Motor neuron (in vitro differentiated cells): ENCODE data around the gene SEBOX. TPM values are rescaled to one million over a fixed set of nuclear protein-coding genes. Genes with fewer than 3 reads are reported as not detected.
"Not testable (repeated sequence)": the region's sequence is repeated elsewhere in the genome, so short reads cannot be mapped to it uniquely, and the experiment has no call there.

Experiments
- ATAC-seq, 8 experiments: fragments of 200-7000 bp; cut with Tn5 transposase; replicated peaks in 6 of 8; 2 replicates each; pipeline ENCODE4 v1.8.0; 2021; ENCODE audit warnings: mild to moderate bottlenecking in 8 of 8, moderate library complexity in 8 of 8
- H3K27ac ChIP-seq, 2 donors: fragments of 250-450 bp; sonication (Bioruptor Pico); 2 replicates each; pipeline ENCODE4 v1.9.0; 2021; ENCODE audit warnings: antibody characterized with exemption in 2 of 2, mild to moderate bottlenecking in 2 of 2, moderate library complexity in 1 of 2
- H3K4me1 ChIP-seq, 2 donors: fragments of 250-450 bp; sonication (Bioruptor Pico); replicated peaks in 1 of 2; 2 replicates each; pipeline ENCODE4 v1.6.1; 2021; ENCODE audit warnings: antibody characterized with exemption in 2 of 2, mild to moderate bottlenecking in 2 of 2, moderate library complexity in 1 of 2
- H3K4me3 ChIP-seq, 5 donors: fragments of 250-450 bp; sonication (Bioruptor Pico); 2 replicates each; pipeline ENCODE4 v1.9.0; 2021; ENCODE audit warnings: antibody characterized with exemption in 5 of 5, mild to moderate bottlenecking in 5 of 5, moderate library complexity in 4 of 5
- WGBS, 10 experiments: fragments of 450-650 bp; shearing (Covaris generic); methylation state at CpG; one replicate each; pipeline ENCODE4 v1.0.0; 2022; 5-methylcytosine and 5-hydroxymethylcytosine counted together
- in situ Hi-C, 9 experiments: fragments of 400-800 bp; cut with MboI; loops; one replicate each; pipeline ENCODE4 v1.15.0; 2021; ENCODE audit warnings: low sequenced_read_pairs in 9 of 9, low pct_unique_long_range_greater_than_20kb in 2 of 9; ENCODE audit not compliant: unreplicated experiment in 9 of 9
- total RNA-seq, 8 experiments: library from RNA; unstranded; fragments of 300-600 nt; gene quantifications; 2 replicates each; pipeline versions ENCODE4 v1.2.3 to v1.2.4, GENCODE V29; 2022

SEBOX gene
- total RNA-seq, 8 experiments from 2014 or later: 0.52 to 0.66 TPM; not detected in 6

DNA sequence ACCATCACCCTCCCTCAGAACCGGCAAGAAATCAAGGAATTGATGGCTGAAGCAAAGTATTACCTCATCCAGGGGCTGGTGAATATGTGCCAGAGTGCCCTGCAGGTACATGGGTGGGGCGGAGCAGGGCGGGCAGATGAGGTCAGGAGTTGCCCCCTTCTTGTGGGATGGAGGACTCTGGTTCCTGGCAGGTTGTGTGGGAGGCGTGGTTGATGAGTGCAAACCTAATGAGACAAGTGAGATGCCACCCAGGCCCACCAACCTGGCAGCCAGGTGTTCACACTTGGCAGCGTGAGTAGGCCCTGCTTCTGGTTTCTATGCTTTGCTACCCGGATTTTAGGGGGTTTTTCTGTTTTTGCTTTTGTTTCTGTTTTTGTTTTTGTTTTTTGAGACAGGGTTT, 24.6 kb downstream of the SEBOX start:
- in situ Hi-C loops: no loop called here
- H3K4me3 ChIP-seq: no peak overlapping the region
- H3K4me1 ChIP-seq: peaks cover 7 to 9% of the 10 kb centered on the region in 2 donors
- ATAC-seq: no peak
- H3K27ac ChIP-seq: no peak overlapping the region
- 40 to 100% (median 84%) methylated on average over 1 to 5 of the region's 6 CpGs; no CpG with 5 or more reads in 3 of the 10 experiments for WGBS, 10 experiments

DNA sequence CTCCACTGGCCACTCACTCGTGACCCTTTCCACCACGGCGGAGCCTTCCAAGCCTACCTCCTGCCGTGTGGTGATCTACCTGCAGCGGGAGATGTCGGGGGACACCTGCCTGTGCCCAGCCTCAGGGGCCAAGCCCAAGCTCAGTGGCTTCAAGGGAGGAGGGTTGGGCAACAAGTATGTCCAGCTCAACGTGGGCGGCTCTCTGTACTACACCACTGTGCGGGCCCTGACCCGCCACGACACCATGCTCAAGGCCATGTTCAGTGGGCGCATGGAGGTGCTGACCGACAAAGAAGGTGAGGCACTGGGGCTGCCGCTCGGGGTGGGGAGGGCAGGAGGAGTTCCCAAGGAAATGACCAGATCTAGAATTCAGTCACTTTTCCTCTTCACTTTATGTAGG, 25.6 kb downstream of the SEBOX start:
- H3K27ac ChIP-seq: no peak overlapping the region
- no peak overlapping the region for H3K4me3 ChIP-seq
- no peak for ATAC-seq
- 80 to 100% (median 93%) methylated on average over 1 to 11 of the region's 15 CpGs; no CpG with 5 or more reads in 3 of the 10 experiments for WGBS, 10 experiments
- in situ Hi-C loops: no loop called here
- H3K4me1 ChIP-seq: peaks cover 8 to 11% of the 10 kb centered on the region in 2 donors

DNA sequence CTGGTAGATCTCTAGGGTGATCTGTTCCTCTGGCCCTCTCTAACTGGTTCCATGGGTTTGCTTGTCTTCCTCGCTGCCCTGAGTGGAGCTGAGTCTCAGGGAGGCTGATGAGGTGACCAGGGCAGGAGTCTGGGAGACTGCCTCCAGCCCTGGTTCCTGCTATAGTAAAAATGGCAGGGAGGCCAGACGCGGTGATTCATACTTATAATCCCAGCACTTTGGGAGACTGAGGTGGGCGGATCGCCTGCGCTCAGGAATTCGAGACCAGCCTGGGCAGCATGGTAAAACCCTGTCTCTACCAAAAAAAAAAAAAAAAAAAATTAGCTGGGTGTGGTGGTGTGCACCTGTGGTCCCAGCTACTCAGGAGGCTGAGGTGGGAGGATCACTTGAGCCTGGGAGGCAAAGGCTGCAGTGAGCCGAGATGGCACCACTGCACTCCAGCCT, 26.2 kb downstream of the SEBOX start:
- WGBS, 10 experiments: 88 to 100% (median 97%) methylated on average over 4 to 7 of the region's 8 CpGs; no CpG with 5 or more reads in 4 of the 10 experiments
- in situ Hi-C loops, H3K27ac ChIP-seq: not testable (repeated sequence)

DNA sequence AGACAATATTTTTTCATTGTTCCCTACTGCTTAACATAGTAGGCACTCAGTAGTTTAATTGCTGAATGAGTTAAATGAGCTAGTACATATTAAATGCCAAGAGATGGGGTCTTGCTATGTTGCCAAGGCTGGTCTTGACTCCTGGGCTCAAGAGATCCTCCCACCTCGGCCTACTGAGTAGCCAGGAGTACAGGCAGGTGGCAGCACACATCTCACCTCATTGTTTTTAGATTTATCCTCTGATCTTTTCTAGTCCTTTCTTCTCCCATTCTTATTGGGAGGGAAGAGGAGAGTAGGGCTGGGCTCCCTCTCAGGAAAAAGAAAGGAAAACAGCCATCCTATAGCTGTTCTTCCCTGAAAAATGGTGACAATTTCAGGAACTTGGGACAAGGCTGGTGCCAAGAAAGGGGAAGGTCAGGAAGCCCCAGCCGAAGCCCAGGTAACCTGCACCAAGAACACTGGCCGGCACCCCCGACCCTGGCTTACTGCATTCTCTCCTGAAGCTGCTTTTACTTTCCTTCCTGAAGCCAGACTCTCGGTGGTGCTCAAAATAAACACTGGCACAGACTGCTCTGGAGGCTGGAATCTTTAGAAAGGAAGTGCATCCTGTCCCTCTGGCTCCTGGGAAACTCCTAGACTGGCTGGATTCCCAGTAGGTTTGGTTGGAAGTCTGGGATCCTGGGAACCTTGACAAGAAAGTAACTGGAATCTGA, 26.8 kb downstream of the SEBOX start:
- Histone ChIP-seq H3K27ac (no peak overlapping the region), H3K4me3 (no peak overlapping the region), H3K4me1 (peaks cover 17 to 20% of the 10 kb centered on the region in 2 donors)
- no peak for ATAC-seq
- in situ Hi-C loops: no loop called here
- WGBS, 10 experiments: 0 to 100% (median 80%) methylated on average over 1 to 4 of the region's 5 CpGs; no CpG with 5 or more reads in 2 of the 10 experiments

More for the DNA sequence above, 26.2 kb downstream of the SEBOX start:
- H3K4me1 ChIP-seq: peaks cover 14 to 17% of the 10 kb centered on the region in 2 donors
- ATAC-seq, H3K4me3 ChIP-seq: not testable (repeated sequence)

DNA sequence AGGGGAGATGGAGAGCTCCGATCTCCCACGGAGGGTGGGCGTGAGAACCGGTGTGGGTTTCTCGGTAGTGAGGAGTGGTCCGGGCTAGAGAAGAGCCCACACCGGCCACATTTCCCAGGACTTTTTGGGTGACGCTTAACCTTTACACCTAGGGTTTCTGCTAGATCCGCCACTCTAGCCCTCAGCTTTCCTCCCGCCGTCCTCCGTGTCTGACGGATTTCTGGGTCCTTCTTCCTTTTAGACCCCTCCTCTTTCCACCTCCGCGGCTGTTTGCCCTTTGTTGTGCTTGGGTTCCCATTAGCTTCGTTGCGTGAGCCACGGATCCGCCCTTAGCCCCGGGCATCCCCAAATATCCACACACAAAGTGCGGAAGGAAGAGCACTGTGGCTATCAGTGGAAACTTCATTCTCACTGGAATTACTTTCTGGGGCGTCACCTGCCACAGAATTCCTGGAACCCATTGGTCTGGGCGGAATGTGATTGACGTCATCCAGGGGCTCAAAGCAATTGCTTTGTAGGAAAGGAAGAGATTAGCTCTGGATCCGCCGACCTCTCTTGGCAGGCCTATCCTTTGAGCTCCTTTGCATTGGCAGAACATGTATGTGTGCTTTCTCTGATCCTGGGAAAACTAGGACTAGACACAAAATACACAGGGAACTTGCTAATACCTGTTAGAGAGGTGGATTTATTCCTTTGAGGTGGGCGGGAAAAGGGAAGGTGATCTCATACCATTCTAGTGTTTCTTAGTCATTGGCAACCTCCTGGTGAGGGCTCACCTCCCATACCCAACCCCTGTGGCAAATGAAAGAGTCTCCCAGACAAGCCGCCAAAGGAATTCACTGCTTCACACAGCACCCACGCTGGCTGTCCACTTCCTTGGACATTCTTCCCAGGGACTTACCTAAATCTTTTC, 28.8 kb downstream of the SEBOX start:
- Histone ChIP-seq H3K27ac (peak overlapping the region; percentile 72 to 76), H3K4me3 (peak overlapping the region; percentile 60 to 98 (median 72)), H3K4me1 (peaks cover 17 to 20% of the 10 kb centered on the region in 2 donors)
- peak in 6 of 8 experiments; percentile 1 to 25 (median 9) for ATAC-seq
- in situ Hi-C loops: no loop called here
- 0 to 40% (median 3%) methylated on average over 1 to 11 of the region's 29 CpGs; no CpG with 5 or more reads in 1 of the 10 experiments for WGBS, 10 experiments

DNA sequence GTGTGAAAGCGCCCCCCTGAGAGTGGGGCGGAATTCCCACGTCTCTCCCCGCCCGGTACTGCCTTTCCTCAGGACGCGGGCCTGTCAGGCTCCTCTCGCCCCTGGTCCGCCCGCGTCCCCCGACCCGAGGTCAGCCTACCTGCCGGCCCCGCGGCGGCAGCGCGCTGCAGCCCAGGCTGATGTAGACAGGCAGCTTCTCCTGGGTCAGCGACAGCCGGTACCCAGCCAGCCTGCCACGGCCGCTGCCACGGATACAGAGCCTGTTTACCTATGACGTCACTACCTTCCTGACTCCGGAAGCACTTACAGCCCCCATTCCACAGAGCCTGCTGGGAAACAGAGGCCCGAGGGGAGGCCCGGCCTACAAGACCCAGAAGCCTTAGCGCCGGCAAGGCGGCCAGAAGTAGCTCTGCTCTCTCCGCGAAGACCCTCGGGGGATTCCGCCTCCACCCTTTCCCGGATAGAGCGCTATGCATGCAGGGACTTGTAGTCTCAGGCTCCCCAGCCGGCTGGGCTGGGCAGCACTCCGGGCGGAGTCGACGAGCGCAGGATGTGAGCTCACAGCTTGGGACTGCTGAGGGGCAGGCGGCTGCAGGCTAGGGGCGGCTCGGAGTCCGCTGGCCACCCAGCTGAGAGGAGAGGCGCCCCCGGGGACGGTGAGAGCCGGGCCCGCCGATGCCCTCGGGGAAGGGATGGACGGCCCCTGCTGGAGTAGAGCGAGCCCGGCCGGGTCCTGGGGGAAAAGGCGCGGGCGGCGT, 29.6 kb downstream of the SEBOX start, which contains the start of the genes IFT20 and TNFAIP1:
IFT20 (minus strand) TSS at position 272 of the 758 bp plus-strand sequence. CDS start 3,487 bp downstream, outside the sequence.
TNFAIP1 (plus strand) TSS at position 561 of the 758 bp plus-strand sequence. CDS start 3,761 bp downstream, outside the sequence.
- H3K4me3 ChIP-seq: peak within 1 kb of the TSS; percentile 66 to 98 (median 74)
- peaks cover 17 to 20% of the 10 kb centered on the region in 2 donors for H3K4me1 ChIP-seq
- ATAC-seq: peak; percentile 81 to 95 (median 94)
- peak within 1 kb of the TSS; percentile 74 to 95 for H3K27ac ChIP-seq
- in situ Hi-C loops: no loop called here
- WGBS, 10 experiments: 0 to 1% (median 0%) methylated on average over 1 to 20 of the region's 62 CpGs; no CpG with 5 or more reads in 6 of the 10 experiments

DNA sequence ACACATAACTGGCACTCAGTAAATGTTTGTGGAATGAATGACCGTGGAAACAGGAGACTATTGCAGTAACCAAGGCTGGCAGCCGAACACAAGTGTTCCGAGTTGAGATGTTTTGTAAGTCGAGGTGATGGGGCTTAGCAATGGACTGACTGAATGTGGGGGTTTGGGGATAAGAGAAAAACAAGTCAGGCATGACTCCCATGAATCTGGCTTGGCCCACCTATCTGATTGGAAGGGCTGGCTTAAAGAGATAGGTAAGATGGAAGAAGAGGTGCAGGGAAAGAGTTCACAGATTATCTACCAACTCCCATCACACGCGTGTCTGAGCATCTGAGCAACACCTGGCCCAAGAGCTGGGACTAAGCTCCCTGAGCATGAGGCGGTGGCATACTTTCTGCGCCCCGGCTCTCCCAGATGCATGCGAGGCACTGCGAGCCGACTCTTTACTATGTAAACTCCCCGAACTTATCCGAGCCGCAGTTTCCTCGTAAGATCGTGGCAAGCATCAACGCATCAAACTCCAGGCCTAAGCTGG, 30.3 kb downstream of the SEBOX start:
- in situ Hi-C loops: no loop called here
- WGBS, 10 experiments: 0 to 64% (median 0%) methylated on average over 1 to 8 of the region's 18 CpGs; no CpG with 5 or more reads in 4 of the 10 experiments
- Histone ChIP-seq H3K4me1 (peaks cover 17 to 20% of the 10 kb centered on the region in 2 donors), H3K4me3 (peak overlapping the region; percentile 57 to 98 (median 74)), H3K27ac (peak overlapping the region; percentile 74 to 95)
- ATAC-seq: peak in 2 of 8 experiments; percentile 7 to 9

DNA sequence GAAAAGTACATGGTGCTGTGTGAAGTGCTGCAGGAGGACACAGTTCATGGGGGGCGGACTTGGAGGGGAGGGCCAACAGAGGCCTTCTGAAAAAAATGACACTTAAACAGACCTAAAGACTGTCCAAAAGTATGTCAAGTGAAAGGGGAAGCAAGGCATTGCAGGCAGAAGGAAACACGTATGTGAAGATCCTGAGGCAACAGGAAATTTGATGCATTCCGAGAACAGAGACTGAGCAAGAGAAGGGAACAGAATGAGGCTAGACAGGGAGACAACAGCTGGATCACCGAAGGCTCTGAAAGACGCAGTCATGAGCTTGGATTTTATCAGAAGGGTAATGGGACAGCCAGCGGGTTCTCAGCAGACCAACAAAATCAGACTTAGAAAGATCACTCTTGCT, 30.8 kb downstream of the SEBOX start:
- in situ Hi-C loops: no loop called here

DNA sequence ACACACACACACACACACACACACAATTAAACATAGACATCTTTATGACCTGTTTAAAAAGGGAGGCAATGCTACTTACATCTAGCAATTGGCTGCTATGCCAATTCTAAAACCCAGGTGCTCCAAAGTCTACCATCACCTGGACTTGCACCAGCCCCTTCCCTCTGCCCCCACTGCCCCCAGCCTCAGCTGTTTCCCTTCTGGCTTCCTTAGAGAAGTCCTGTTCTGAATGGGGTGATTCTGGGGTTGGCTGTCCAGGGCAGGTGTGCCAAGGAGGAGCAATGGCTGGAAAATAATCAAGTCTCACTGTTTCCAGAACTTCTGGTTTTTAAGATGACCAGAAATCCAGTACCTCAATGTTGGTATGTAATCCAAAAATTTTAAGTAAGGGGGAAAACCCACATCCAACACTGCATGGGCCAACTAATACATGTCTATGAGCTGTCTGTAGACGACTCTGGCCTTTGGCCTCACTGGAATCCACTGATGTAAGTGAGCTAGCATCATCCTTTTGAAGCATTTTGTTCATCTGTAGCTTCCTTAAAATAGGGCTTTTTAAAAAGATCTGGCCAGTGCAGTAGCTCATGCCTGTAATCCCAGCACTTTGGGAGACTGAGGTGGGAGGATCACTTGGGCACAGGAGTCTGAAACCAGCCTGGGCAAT, 31.8 kb downstream of the SEBOX start:
- no peak for ATAC-seq
- Histone ChIP-seq H3K27ac (no peak overlapping the region), H3K4me1 (peaks cover 17 to 20% of the 10 kb centered on the region in 2 donors), H3K4me3 (no peak overlapping the region)
- 20 to 80% (median 55%) methylated on average over 1 of the region's 1 CpG; no CpG with 5 or more reads in 4 of the 10 experiments for WGBS, 10 experiments
- in situ Hi-C loops: no loop called here

More for the DNA sequence above, 30.8 kb downstream of the SEBOX start:
- peaks cover 17 to 20% of the 10 kb centered on the region in 2 donors for H3K4me1 ChIP-seq
- peak overlapping the region in 1 of 2 donors; percentile 95 for H3K27ac ChIP-seq
- peak overlapping the region; percentile 57 to 98 (median 74) for H3K4me3 ChIP-seq
- WGBS, 10 experiments: 11 to 75% (median 59%) methylated on average over 1 to 6 of the region's 6 CpGs; no CpG with 5 or more reads in 1 of the 10 experiments
- ATAC-seq: no peak

DNA sequence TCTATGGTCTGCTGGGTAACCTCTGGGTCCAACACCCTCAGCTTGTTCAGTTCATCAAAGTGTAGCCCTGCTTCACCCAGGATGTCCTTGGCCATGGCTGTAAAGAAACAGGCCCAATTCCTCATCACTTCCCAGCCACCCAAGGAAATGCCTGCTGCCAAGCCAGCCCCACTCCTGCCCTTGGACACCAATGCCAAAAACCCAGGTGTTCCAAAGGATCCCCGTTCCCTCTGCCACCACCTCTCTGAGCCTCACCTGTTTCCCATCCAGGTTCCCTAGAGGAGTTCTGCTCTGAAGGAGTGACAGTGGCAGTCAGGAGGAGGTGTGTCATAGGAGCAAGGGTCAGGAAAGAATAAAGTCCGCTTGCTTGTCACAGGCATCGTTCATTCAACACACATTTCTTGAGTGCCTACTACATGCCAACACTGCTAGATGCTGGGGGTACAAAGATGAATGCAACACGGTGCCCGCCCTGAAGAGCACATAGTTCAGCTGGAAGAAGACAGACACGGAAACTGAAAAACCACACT, 33.0 kb downstream of the SEBOX start:
- H3K4me1 ChIP-seq: peaks cover 14 to 19% of the 10 kb centered on the region in 2 donors
- WGBS, 10 experiments: 39 to 100% (median 83%) methylated on average over 1 to 5 of the region's 6 CpGs; no CpG with 5 or more reads in 1 of the 10 experiments
- H3K27ac ChIP-seq: no peak overlapping the region
- ATAC-seq: no peak
- no peak overlapping the region for H3K4me3 ChIP-seq
- in situ Hi-C loops: no loop called here

DNA sequence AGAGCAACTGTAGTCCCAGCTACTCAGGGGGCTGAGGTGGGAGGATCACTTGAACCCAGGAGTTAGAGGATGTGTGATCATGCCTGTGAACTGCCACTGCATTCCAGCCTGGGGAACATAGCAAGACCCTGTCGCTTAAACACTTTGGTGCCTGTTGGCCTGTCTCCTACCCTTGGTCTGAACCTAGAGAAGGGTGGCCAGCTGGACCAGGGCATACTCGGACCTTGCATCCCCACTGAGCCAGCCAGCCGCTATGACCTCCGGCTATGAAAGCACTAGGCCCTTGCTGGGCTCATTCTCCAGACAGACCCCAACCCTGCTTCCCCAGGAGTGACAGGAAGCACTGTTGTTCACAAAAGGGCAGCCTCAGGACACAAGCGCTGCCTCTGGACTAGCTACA, 34.3 kb downstream of the SEBOX start:
- in situ Hi-C loops: no loop called here
- 90 to 100% (median 100%) methylated on average over 1 to 3 of the region's 5 CpGs; no CpG with 5 or more reads in 5 of the 10 experiments for WGBS, 10 experiments
- Histone ChIP-seq H3K4me1 (peaks cover 12 to 18% of the 10 kb centered on the region in 2 donors), H3K27ac (no peak overlapping the region), H3K4me3 (no peak overlapping the region)
- ATAC-seq: no peak
